ENCODE data around the gene RILPL2.

DNA sequence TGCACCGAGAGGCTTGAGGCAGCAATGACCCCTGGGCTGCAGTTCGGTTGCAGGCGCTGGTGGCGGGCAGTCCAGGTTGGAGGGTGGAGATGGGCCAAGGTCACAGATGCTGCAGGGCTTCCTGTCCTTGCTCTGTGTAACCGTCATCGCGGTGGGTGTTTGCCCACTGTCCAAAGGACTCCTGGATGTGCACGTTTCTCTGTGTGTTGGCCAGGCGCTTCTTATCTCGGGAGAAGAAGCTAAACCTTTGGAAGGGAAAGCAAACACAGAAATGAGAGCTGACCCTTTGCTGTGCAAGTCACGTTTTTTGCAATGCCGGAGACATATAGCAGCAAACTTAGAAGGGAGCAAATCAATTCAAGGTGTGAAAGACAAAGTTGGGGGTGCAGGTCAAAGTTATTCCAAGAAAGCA, 36.0 kb upstream of the RILPL2 start:
- TF ChIP-seq, protein P1, sequence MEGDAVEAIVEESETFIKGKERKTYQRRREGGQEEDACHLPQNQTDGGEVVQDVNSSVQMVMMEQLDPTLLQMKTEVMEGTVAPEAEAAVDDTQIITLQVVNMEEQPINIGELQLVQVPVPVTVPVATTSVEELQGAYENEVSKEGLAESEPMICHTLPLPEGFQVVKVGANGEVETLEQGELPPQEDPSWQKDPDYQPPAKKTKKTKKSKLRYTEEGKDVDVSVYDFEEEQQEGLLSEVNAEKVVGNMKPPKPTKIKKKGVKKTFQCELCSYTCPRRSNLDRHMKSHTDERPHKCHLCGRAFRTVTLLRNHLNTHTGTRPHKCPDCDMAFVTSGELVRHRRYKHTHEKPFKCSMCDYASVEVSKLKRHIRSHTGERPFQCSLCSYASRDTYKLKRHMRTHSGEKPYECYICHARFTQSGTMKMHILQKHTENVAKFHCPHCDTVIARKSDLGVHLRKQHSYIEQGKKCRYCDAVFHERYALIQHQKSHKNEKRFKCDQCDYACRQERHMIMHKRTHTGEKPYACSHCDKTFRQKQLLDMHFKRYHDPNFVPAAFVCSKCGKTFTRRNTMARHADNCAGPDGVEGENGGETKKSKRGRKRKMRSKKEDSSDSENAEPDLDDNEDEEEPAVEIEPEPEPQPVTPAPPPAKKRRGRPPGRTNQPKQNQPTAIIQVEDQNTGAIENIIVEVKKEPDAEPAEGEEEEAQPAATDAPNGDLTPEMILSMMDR (conservative IDR thresholded peaks at IDR 0.05) = no peak
- TF ChIP-seq ZFX (IDR thresholded peaks at IDR 0.05) = no peak

All from C4-2B (cell line).